NCI-H2081 (cell line): ENCODE data around the gene NGRN.
A peak's percentile ranks its signal among the peaks of the same experiment; 100 is the strongest.

Source experiments
- DNase-seq, 2 experiments: peaks; one replicate each; lab custom pipeline; 2025; lab: John Stamatoyannopoulos, UW

Gene NGRN

DNA sequence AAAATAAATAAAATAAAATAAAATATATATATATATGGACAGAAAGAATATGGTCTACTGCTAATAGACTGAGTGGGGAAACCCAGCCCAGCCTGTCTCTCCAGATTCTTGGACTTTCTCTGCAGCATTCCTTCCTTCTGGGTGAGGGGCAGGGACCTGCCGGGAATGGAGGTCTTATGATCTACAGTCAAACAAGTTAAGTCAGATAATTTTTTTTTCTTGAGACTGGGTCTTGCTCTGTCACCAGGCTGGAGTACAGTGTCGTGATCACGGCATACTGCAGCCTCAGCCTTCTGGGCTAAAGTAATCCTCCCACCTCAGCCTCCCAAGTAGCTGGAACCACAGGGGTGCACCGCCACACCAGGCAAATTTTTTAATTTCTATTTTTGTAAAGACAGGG lies 53.1 kb downstream of the NGRN start:
- DNase-seq = no peak

DNA sequence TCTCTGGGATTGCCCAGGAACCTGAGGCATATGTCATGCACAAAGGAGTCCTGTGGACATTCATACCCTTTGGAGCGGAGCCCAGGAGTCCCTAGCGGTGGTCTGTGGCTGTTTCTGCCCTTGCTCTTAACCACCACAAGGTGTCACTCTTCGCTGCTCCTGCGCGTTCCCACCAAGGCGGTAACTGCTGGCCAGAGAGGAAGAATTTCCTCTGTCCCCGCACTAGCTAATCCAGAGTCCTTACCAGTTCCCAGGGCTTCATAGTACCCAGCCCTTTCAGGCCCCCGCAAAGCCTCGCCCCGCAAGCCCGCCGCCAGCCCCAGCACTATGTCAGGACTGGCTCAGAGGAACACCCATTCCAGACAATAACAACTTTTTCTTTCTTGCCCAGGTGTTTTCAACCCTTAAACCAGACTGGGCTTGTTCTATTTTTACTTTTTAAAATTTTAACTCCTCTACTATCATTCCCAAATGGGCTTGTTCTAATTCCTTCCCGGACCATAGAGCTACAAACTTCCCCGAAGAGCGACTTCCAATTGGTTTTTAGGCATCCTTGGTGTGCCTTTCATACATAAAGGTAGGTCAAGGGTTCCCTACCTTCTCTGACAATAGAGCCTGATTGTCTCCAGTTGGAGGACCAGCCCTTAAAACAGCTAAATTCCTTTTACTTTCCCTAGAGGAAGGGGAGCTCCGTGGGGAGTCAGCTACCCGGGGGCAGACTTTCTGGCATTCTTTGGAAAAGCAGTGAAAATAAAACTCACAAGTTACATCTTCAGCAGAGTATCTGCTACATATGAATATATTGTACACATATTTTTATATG lies 54.8 kb downstream of the NGRN start:
- peak; percentile 87 to 89 for DNase-seq

DNA sequence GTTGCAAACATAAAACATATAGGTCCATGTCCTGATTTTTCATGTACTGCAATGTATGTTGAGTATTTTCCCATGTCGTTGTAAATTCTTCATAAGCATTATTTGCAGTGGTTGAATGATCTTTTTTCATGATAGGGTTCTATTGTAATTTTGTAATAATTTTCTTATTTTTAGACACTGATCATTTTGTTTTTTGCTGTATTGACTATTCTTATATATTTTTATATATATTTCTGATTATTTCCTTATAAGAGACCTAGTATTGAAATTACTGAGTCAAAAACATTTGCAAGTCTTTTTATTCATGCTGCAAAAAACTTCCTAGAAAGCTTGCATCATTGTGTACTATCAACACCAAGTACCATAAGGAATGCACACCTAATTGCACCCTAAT lies 55.4 kb downstream of the NGRN start:
- no peak for DNase-seq
